Esophagus muscularis mucosa (tissue), 3 donors: Measurements from ENCODE around the gene PJA1.

Experiments used
- POLR2A ChIP-seq: fragments of 450-650 bp; IDR thresholded peaks from one replicate; pipeline ENCODE4 v1.6.1; 2017; ENCODE audit warnings: antibody characterized with exemption, moderate library complexity, mild to moderate bottlenecking, low read depth
- TF ChIP-seq, protein P1 (sequence below), 3 experiments: fragments of 200-600 bp in 2 of 3; fragments of 450-650 bp in 1 of 3; sonication (generic) in 2 of 3; IDR thresholded peaks; one replicate each; pipeline ENCODE4 v1.5.1; 2017 to 2019; ENCODE audit warnings: antibody characterized with exemption in 3 of 3, mild to moderate bottlenecking in 2 of 3, moderate library complexity in 1 of 3

- TF ChIP-seq, protein P1, sequence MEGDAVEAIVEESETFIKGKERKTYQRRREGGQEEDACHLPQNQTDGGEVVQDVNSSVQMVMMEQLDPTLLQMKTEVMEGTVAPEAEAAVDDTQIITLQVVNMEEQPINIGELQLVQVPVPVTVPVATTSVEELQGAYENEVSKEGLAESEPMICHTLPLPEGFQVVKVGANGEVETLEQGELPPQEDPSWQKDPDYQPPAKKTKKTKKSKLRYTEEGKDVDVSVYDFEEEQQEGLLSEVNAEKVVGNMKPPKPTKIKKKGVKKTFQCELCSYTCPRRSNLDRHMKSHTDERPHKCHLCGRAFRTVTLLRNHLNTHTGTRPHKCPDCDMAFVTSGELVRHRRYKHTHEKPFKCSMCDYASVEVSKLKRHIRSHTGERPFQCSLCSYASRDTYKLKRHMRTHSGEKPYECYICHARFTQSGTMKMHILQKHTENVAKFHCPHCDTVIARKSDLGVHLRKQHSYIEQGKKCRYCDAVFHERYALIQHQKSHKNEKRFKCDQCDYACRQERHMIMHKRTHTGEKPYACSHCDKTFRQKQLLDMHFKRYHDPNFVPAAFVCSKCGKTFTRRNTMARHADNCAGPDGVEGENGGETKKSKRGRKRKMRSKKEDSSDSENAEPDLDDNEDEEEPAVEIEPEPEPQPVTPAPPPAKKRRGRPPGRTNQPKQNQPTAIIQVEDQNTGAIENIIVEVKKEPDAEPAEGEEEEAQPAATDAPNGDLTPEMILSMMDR (IDR thresholded peaks at IDR 0.05) = no peak
- no peak for TF ChIP-seq POLR2A
Measured at GRCh38 chrX:69137371-69138117, 27.7 kb downstream of the PJA1 start.
